ENCODE measurements around the gene ASB8. TPM values are rescaled to one million over a fixed set of nuclear protein-coding genes. Genes with fewer than 3 reads are reported as not detected.

Gene ASB8
- total RNA-seq, 1 donor from 2014 or later, result 36.1 TPM

DNA sequence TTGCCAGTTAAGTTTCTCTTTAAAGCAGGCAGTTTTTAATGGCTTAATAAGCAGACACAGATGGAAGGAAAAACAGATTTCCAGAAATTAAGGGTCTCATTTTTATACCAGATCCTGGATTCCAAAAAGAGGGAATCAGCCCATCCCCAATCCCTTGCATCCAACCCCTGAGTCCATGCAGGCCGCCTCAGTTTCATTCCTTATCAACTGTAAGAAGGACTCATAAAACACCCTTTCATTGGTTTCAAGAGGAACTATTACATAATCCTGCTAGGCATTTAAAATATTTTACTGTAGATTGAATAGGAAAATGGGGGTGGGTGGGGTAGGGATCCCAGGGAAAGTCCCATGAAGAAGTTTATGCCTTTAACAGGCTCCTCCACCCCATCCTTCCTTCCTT is 35.5 kb upstream of the ASB8 start:
- no peak for DNase-seq (ENCODE audit: low spot score)
- Mint-ChIP-seq H3K9me3 (no peaks in the 10 kb centered on the region), H3K4me3 (no peak overlapping the region), H3K27ac (no peak overlapping the region), H3K4me1 (ENCODE audit: low read depth) (peaks cover 9% of the 10 kb centered on the region), H3K36me3 (ENCODE audit: low read depth) (no peaks in the 10 kb centered on the region), H3K27me3 (ENCODE audit: insufficient read depth) (peaks cover 39% of the 10 kb centered on the region)
- intact Hi-C loops (cut with micrococcal nuclease), result no loop called here

GRCh38 chr12:48191096-48191495 is 33.8 kb upstream of the ASB8 start:
- H3K27ac Mint-ChIP-seq, result no peak overlapping the region
- no peaks in the 10 kb centered on the region for H3K9me3 Mint-ChIP-seq
- peaks cover 50% of the 10 kb centered on the region for H3K27me3 Mint-ChIP-seq (ENCODE audit: insufficient read depth)
- peaks cover 5% of the 10 kb centered on the region for H3K4me1 Mint-ChIP-seq (ENCODE audit: low read depth)
- intact Hi-C loops (cut with micrococcal nuclease), result no loop called here
- no peak for DNase-seq (ENCODE audit: low spot score)
- H3K4me3 Mint-ChIP-seq, result no peak overlapping the region
- no peaks in the 10 kb centered on the region for H3K36me3 Mint-ChIP-seq (ENCODE audit: low read depth)

GRCh38 chr12:48189331-48190125 is 32.2 kb upstream of the ASB8 start:
- H3K27me3 Mint-ChIP-seq (ENCODE audit: insufficient read depth), result peaks cover 59% of the 10 kb centered on the region
- H3K27ac Mint-ChIP-seq, result no peak overlapping the region
- DNase-seq (ENCODE audit: low spot score), result peak; percentile 60
- no peak overlapping the region for H3K4me3 Mint-ChIP-seq
- H3K36me3 Mint-ChIP-seq (ENCODE audit: low read depth), result no peaks in the 10 kb centered on the region
- no peaks in the 10 kb centered on the region for H3K9me3 Mint-ChIP-seq
- intact Hi-C loops (cut with micrococcal nuclease), result loop anchor here (1.0 to 2.0 kb wide), 3 partner anchors 8 to 429 kb away; no protein-coding TSS in a partner anchor
- H3K4me1 Mint-ChIP-seq (ENCODE audit: low read depth), result peaks cover 13% of the 10 kb centered on the region

DNA sequence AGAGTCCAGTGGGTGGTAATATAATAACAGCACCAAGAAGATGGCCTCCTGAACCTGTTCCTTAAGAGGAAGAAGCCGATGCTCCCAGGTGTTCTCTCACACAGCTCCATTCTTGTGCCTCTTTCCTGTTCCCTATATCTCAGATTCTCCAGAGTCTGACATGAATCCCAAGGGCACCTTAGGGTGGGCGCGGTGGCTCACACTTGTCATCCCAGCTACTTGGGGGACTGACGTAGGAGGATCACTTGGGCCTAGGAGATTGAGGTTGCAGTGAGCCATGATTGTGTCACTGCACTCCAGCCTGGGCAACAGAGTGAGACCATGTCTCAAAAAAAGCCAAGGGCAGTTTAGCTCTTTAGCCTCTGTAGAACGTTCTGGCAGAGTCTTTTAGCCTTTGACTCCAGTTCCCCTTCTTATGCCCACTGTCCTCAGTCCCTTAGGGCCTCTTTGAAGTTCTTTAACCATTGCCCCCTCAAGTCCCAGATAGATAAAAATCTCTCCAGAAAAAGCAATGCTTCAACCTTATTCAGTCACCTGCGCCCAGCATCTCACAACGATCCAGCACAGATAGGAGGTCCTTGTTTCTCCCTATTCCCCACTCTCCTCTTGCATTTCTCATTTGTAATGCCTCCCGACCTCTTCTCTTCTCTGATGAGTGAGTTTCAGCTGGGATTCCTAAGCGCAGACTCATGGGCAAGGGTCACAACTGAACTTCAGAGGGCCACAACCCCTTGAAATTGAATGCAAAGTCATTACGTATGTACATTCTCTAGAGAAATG is 30.8 kb upstream of the ASB8 start:
- Mint-ChIP-seq H3K9me3 (no peaks in the 10 kb centered on the region), H3K4me3 (no peak overlapping the region), H3K27me3 (ENCODE audit: insufficient read depth) (peaks cover 48% of the 10 kb centered on the region), H3K4me1 (ENCODE audit: low read depth) (peaks cover 13% of the 10 kb centered on the region), H3K36me3 (ENCODE audit: low read depth) (no peaks in the 10 kb centered on the region), H3K27ac (no peak overlapping the region)
- no peak for DNase-seq (ENCODE audit: low spot score)
- intact Hi-C loops (cut with micrococcal nuclease), result loop anchor here (2.0 kb wide), 2 partner anchors 23 to 431 kb away; no protein-coding TSS in a partner anchor

GRCh38 chr12:48185181-48185919 is 28.0 kb upstream of the ASB8 start:
- intact Hi-C loops (cut with micrococcal nuclease), result no loop called here
- peaks cover 35% of the 10 kb centered on the region for H3K4me1 Mint-ChIP-seq (ENCODE audit: low read depth)
- peaks cover 60% of the 10 kb centered on the region for H3K27me3 Mint-ChIP-seq (ENCODE audit: insufficient read depth)
- H3K27ac Mint-ChIP-seq, result no peak overlapping the region
- H3K4me3 Mint-ChIP-seq, result peak overlapping the region; percentile 67
- DNase-seq (ENCODE audit: low spot score), result no peak
- no peaks in the 10 kb centered on the region for H3K36me3 Mint-ChIP-seq (ENCODE audit: low read depth)
- no peaks in the 10 kb centered on the region for H3K9me3 Mint-ChIP-seq

- intact Hi-C loops (cut with micrococcal nuclease), result loop anchor here (5.0 kb wide), 4 partner anchors 77 to 477 kb away; partner anchors contain the start of genes COL2A1, RPAP3 and SENP1
- peaks cover under 1% of the 10 kb centered on the region for H3K36me3 Mint-ChIP-seq (ENCODE audit: low read depth)
- peaks cover 57% of the 10 kb centered on the region for H3K27me3 Mint-ChIP-seq (ENCODE audit: insufficient read depth)
- H3K4me1 Mint-ChIP-seq (ENCODE audit: low read depth), result peaks cover 35% of the 10 kb centered on the region
- H3K4me3 Mint-ChIP-seq, result peak overlapping the region; percentile 67
- H3K9me3 Mint-ChIP-seq, result no peaks in the 10 kb centered on the region
- no peak for DNase-seq (ENCODE audit: low spot score)
- peak overlapping the region; percentile 29 for H3K27ac Mint-ChIP-seq
These were observed 27.2 kb upstream of the ASB8 start for GRCh38 chr12:48184549-48184922.

GRCh38 chr12:48183876-48184548 is 26.7 kb upstream of the ASB8 start:
- DNase-seq (ENCODE audit: low spot score), result no peak
- Mint-ChIP-seq H3K27ac (peak overlapping the region; percentile 11), H3K36me3 (ENCODE audit: low read depth) (peaks cover 2% of the 10 kb centered on the region), H3K27me3 (ENCODE audit: insufficient read depth) (peaks cover 51% of the 10 kb centered on the region), H3K4me1 (ENCODE audit: low read depth) (peaks cover 35% of the 10 kb centered on the region), H3K9me3 (no peaks in the 10 kb centered on the region), H3K4me3 (peak overlapping the region; percentile 91)
- intact Hi-C loops (cut with micrococcal nuclease), result loop anchor here (1.0 to 5.0 kb wide), 6 partner anchors 15 to 477 kb away; partner anchors contain the start of genes ASB8, COL2A1, RPAP3 and SENP1

GRCh38 chr12:48183091-48183875 is 26.0 kb upstream of the ASB8 start, which contains the start of gene CCDC184:
Gene CCDC184 (plus strand): TSS chr12:48183644. CDS start chr12:48184123, 479 bp downstream.
- peaks cover 52% of the 10 kb centered on the region for H3K27me3 Mint-ChIP-seq (ENCODE audit: insufficient read depth)

DNA sequence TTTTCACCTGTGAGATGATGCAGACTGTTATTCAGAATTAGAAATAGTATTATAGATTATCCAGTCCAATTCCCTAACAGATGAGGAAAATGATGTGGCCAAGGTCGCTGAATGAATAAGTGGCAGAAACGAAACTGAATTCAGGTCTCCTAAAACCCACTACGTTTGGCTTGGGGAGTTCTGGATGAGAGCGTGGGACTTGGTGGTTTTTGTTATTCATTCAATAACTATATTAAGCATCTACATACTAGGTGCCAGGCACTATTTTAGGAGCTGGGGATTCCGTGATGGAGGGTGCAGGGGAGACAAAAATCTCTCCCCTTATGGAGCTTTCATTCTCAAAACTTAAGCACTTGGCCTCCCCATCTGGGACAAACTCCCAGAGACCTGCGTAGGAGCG is 25.3 kb upstream of the ASB8 start:
- peak overlapping the region; percentile 91 for H3K4me3 Mint-ChIP-seq
- H3K4me1 Mint-ChIP-seq (ENCODE audit: low read depth), result peaks cover 35% of the 10 kb centered on the region
- H3K27me3 Mint-ChIP-seq (ENCODE audit: insufficient read depth), result peaks cover 52% of the 10 kb centered on the region
- H3K36me3 Mint-ChIP-seq (ENCODE audit: low read depth), result peaks cover 2% of the 10 kb centered on the region
- H3K27ac Mint-ChIP-seq, result peak overlapping the region; percentile 82
- H3K9me3 Mint-ChIP-seq, result no peaks in the 10 kb centered on the region
- no peak for DNase-seq (ENCODE audit: low spot score)
- intact Hi-C loops (cut with micrococcal nuclease), result loop anchor here (1.0 to 5.0 kb wide), 6 partner anchors 16 to 475 kb away; partner anchors contain the start of genes ASB8, COL2A1, RPAP3 and SENP1

More at GRCh38 chr12:48183091-48183875, 26.0 kb upstream of the ASB8 start, which contains the start of gene CCDC184:
- intact Hi-C loops (cut with micrococcal nuclease), result loop anchor here (1.0 to 5.0 kb wide), 6 partner anchors 16 to 476 kb away; partner anchors contain the start of genes ASB8, COL2A1, RPAP3 and SENP1
- peak within 1 kb of the TSS; percentile 82 for H3K27ac Mint-ChIP-seq
- DNase-seq (ENCODE audit: low spot score), result peak; percentile 76
- H3K9me3 Mint-ChIP-seq, result no peaks in the 10 kb centered on the region
- peaks cover 2% of the 10 kb centered on the region for H3K36me3 Mint-ChIP-seq (ENCODE audit: low read depth)
- peak within 1 kb of the TSS; percentile 91 for H3K4me3 Mint-ChIP-seq
- H3K4me1 Mint-ChIP-seq (ENCODE audit: low read depth), result peaks cover 35% of the 10 kb centered on the region

DNA sequence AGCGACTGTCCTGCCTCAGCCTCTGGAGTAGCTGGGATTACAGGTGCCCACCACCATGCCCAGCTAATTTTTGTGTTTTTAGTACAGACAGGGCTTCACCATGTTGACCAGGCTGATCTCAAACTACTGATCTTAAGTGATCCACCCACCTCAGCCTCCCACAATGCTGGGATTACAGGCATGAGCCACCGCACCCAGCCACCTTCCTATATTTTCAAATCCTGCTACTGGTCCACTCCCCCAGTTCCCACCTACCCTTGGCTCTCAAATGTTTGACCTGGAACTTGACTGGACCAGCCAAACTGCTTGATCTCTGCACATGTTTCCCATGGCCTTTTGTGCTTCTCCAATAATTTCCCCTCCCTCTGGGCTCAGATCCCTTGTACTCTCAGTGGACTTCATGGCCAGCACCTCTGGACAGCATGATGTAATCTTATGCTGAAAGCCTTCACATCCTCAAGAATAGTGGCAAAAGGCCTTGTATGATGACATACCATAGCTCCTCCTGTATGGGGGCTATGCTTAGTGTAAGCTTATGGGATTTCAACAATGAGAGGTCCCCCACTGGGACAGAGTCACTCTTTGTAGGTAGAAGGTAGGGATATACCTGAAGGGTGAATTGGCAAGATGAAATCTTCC is 23.7 kb upstream of the ASB8 start:
- Mint-ChIP-seq H3K4me3 (no peak overlapping the region), H3K9me3 (no peaks in the 10 kb centered on the region), H3K27me3 (ENCODE audit: insufficient read depth) (peaks cover 46% of the 10 kb centered on the region), H3K4me1 (ENCODE audit: low read depth) (peaks cover 40% of the 10 kb centered on the region), H3K27ac (no peak overlapping the region), H3K36me3 (ENCODE audit: low read depth) (peaks cover 2% of the 10 kb centered on the region)
- intact Hi-C loops (cut with micrococcal nuclease), result loop anchor here (5.0 kb wide), 4 partner anchors 74 to 474 kb away; partner anchors contain the start of genes COL2A1, RPAP3 and SENP1
- no peak for DNase-seq (ENCODE audit: low spot score)

DNA sequence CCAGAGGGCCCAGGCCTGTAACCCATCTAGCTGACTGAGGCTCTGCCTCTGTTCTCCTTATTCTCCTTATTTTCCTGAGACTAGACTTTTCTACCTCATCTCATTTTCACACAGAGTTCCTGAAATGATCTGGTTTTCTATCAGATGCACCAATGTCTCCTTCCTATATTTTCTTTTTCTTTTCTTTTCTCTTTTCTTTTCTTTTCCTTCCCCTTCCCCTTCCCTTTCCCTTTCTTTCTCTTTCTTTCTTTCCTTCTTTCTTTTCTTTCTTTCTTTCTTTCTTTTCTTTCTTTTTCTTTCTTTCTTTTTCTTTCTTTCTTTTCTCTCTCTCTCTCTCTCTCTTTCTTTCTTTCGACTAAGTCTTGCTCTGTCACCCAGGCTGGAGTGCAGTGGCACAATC is 23.1 kb upstream of the ASB8 start:
- peaks cover 40% of the 10 kb centered on the region for H3K27me3 Mint-ChIP-seq (ENCODE audit: insufficient read depth)
- no peak for DNase-seq (ENCODE audit: low spot score)
- H3K4me3 Mint-ChIP-seq, result no peak overlapping the region
- no peak overlapping the region for H3K27ac Mint-ChIP-seq
- peaks cover 40% of the 10 kb centered on the region for H3K4me1 Mint-ChIP-seq (ENCODE audit: low read depth)
- intact Hi-C loops (cut with micrococcal nuclease), result loop anchor here (5.0 kb wide), 4 partner anchors 73 to 473 kb away; partner anchors contain the start of genes COL2A1, RPAP3 and SENP1
- H3K36me3 Mint-ChIP-seq (ENCODE audit: low read depth), result peaks cover 2% of the 10 kb centered on the region
- H3K9me3 Mint-ChIP-seq, result no peaks in the 10 kb centered on the region
